Measurements from ENCODE around the gene PHLDB3.

- TF ChIP-seq NR1H2 (CRISPR knock-in tag; IDR thresholded peaks at IDR 0.05; ENCODE audit: borderline replicate concordance, low read depth) (no peak), POLR2A (IDR thresholded peaks at IDR 0.05; ENCODE audit: insufficient read depth in 1 of 2, low read depth in 2 of 2, low read length in 2 of 2) (peak; percentile 46 to 73; a peak in 3 of 4 replicates), ZNF331 (CRISPR knock-in tag; IDR thresholded peaks at IDR 0.05) (no peak)
Observed at GRCh38 chr19:43503501-43504425, 783 bp downstream of the PHLDB3 start.
